Measurements from ENCODE around the gene PDE6D.
"Not testable (repeated sequence)": the region's sequence is repeated elsewhere in the genome, so short reads cannot be mapped to it uniquely, and the experiment has no call there.

PDE6D gene

GRCh38 chr2:231748153-231748896 is 32.8 kb downstream of the PDE6D start:
- not testable (repeated sequence) for H3K27ac ChIP-seq; H2AFZ ChIP-seq; H3K4me1 ChIP-seq; H3K9me3 ChIP-seq (ENCODE audit: control insufficient read depth, low read length); H3K9ac ChIP-seq; H3K4me2 ChIP-seq (ENCODE audit: low read length); H3K27me3 ChIP-seq (ENCODE audit: control insufficient read depth, insufficient read depth, low read length); H3K79me2 ChIP-seq; H3K4me3 ChIP-seq (ENCODE audit: low read depth, low read length); H3K36me3 ChIP-seq (ENCODE audit: control insufficient read depth, insufficient read depth, low read length)

GRCh38 chr2:231745303-231746038 is 35.6 kb downstream of the PDE6D start:
- H3K27me3 ChIP-seq (ENCODE audit: control insufficient read depth, insufficient read depth, low read length) = no peaks in the 10 kb centered on the region
- H3K36me3 ChIP-seq (ENCODE audit: control insufficient read depth, insufficient read depth, low read length) = no peaks in the 10 kb centered on the region
- no peaks in the 10 kb centered on the region for H3K4me1 ChIP-seq
- no peak overlapping the region for H2AFZ ChIP-seq
- H3K9me3 ChIP-seq (ENCODE audit: control insufficient read depth, low read length) = no peaks in the 10 kb centered on the region
- no peak overlapping the region for H3K4me2 ChIP-seq (ENCODE audit: low read length)
- H3K4me3 ChIP-seq (ENCODE audit: low read depth, low read length) = no peak overlapping the region
- H3K27ac ChIP-seq = no peak overlapping the region
- TF ChIP-seq CTCF (IDR thresholded peaks at IDR 0.05) = no peak
- H3K79me2 ChIP-seq = no peaks in the 10 kb centered on the region
- H3K9ac ChIP-seq = no peak overlapping the region

- Histone ChIP-seq H3K36me3 (ENCODE audit: control insufficient read depth, insufficient read depth, low read length) (no peaks in the 10 kb centered on the region), H3K9me3 (ENCODE audit: control insufficient read depth, low read length) (no peaks in the 10 kb centered on the region), H3K4me3 (ENCODE audit: low read depth, low read length) (no peak overlapping the region), H2AFZ (no peak overlapping the region), H3K4me2 (ENCODE audit: low read length) (no peak overlapping the region), H3K27me3 (ENCODE audit: control insufficient read depth, insufficient read depth, low read length) (no peaks in the 10 kb centered on the region), H3K9ac (no peak overlapping the region), H3K27ac (no peak overlapping the region), H3K79me2 (no peaks in the 10 kb centered on the region), H3K4me1 (no peaks in the 10 kb centered on the region)
- no peak for TF ChIP-seq CTCF (IDR thresholded peaks at IDR 0.05)
These were observed 37.5 kb downstream of the PDE6D start for GRCh38 chr2:231743376-231744116.

GRCh38 chr2:231737761-231738160 is 43.3 kb downstream of the PDE6D start:
- Histone ChIP-seq H3K27ac (no peak overlapping the region), H3K79me2 (no peaks in the 10 kb centered on the region), H3K9me3 (ENCODE audit: control insufficient read depth, low read length) (no peaks in the 10 kb centered on the region), H2AFZ (no peak overlapping the region), H3K4me1 (no peaks in the 10 kb centered on the region), H3K9ac (no peak overlapping the region), H3K4me3 (ENCODE audit: low read depth, low read length) (no peak overlapping the region), H3K27me3 (ENCODE audit: control insufficient read depth, insufficient read depth, low read length) (no peaks in the 10 kb centered on the region), H3K36me3 (ENCODE audit: control insufficient read depth, insufficient read depth, low read length) (no peaks in the 10 kb centered on the region), H3K4me2 (ENCODE audit: low read length) (no peak overlapping the region)
- no peak for TF ChIP-seq CTCF (IDR thresholded peaks at IDR 0.05)

GRCh38 chr2:231732604-231733003 is 48.5 kb downstream of the PDE6D start:
- Histone ChIP-seq H3K9ac (no peak overlapping the region), H3K4me1 (no peaks in the 10 kb centered on the region), H2AFZ (no peak overlapping the region), H3K4me2 (ENCODE audit: low read length) (no peak overlapping the region), H3K9me3 (ENCODE audit: control insufficient read depth, low read length) (no peaks in the 10 kb centered on the region), H3K4me3 (ENCODE audit: low read depth, low read length) (no peak overlapping the region), H3K27me3 (ENCODE audit: control insufficient read depth, insufficient read depth, low read length) (no peaks in the 10 kb centered on the region), H3K36me3 (ENCODE audit: control insufficient read depth, insufficient read depth, low read length) (no peaks in the 10 kb centered on the region), H3K79me2 (no peaks in the 10 kb centered on the region), H3K27ac (no peak overlapping the region)
- TF ChIP-seq CTCF (IDR thresholded peaks at IDR 0.05) = no peak
